ENCODE results near the gene TMEM82.

Gene TMEM82

GRCh38 chr1:15755646-15756040 is 13.3 kb downstream of the TMEM82 start:
- no peak for DNase-seq (ENCODE audit: low read depth in 2 of 2, low spot score in 1 of 2)

- DNase-seq (ENCODE audit: low read depth in 2 of 2, low spot score in 1 of 2) = no peak
Observed at GRCh38 chr1:15756143-15757015, 14.1 kb downstream of the TMEM82 start.

GRCh38 chr1:15757016-15757543 is 14.8 kb downstream of the TMEM82 start:
- no peak for DNase-seq (ENCODE audit: low read depth in 2 of 2, low spot score in 1 of 2)

GRCh38 chr1:15757575-15758342 is 15.5 kb downstream of the TMEM82 start:
- no peak for DNase-seq (ENCODE audit: low read depth in 2 of 2, low spot score in 1 of 2)

- no peak for DNase-seq (ENCODE audit: low read depth in 2 of 2, low spot score in 1 of 2)
Observed at GRCh38 chr1:15758343-15758931, 16.1 kb downstream of the TMEM82 start, which contains the start of gene FBLIM1. TSS of gene FBLIM1 (plus strand) at chr1:15758795. CDS start at chr1:15764984, 6,189 bp downstream.

GRCh38 chr1:15758953-15759661 is 16.8 kb downstream of the TMEM82 start:
- no peak for DNase-seq (ENCODE audit: low read depth in 2 of 2, low spot score in 1 of 2)

GRCh38 chr1:15760520-15761211 is 18.4 kb downstream of the TMEM82 start:
- DNase-seq (ENCODE audit: low read depth in 2 of 2, low spot score in 1 of 2) = no peak

GRCh38 chr1:15761366-15762128 is 19.2 kb downstream of the TMEM82 start:
- no peak for DNase-seq (ENCODE audit: low read depth in 2 of 2, low spot score in 1 of 2)

- no peak for DNase-seq (ENCODE audit: low read depth in 2 of 2, low spot score in 1 of 2)
Observed at GRCh38 chr1:15762546-15762945, 20.2 kb downstream of the TMEM82 start.

- no peak for DNase-seq (ENCODE audit: low read depth in 2 of 2, low spot score in 1 of 2)
Observed at GRCh38 chr1:15764269-15764764, 22.0 kb downstream of the TMEM82 start.

GRCh38 chr1:15764890-15765289 is 22.6 kb downstream of the TMEM82 start:
- no peak for DNase-seq (ENCODE audit: low read depth in 2 of 2, low spot score in 1 of 2)

- DNase-seq (ENCODE audit: low read depth in 2 of 2, low spot score in 1 of 2) = no peak
Observed at GRCh38 chr1:15765495-15766194, 23.3 kb downstream of the TMEM82 start.

- no peak for DNase-seq (ENCODE audit: low read depth in 2 of 2, low spot score in 1 of 2)
Observed at GRCh38 chr1:15767941-15768340, 25.6 kb downstream of the TMEM82 start.

- DNase-seq (ENCODE audit: low read depth in 2 of 2, low spot score in 1 of 2) = no peak
Observed at GRCh38 chr1:15768388-15768787, 26.1 kb downstream of the TMEM82 start.

- no peak for DNase-seq (ENCODE audit: low read depth in 2 of 2, low spot score in 1 of 2)
Observed at GRCh38 chr1:15770313-15770962, 28.1 kb downstream of the TMEM82 start.

- no peak for DNase-seq (ENCODE audit: low read depth in 2 of 2, low spot score in 1 of 2)
Observed at GRCh38 chr1:15771836-15772515, 29.7 kb downstream of the TMEM82 start.

- DNase-seq (ENCODE audit: low read depth in 2 of 2, low spot score in 1 of 2) = no peak
Observed at GRCh38 chr1:15775706-15776105, 33.4 kb downstream of the TMEM82 start.

Data from stimulated activated CD8-positive, alpha-beta memory T cell treated with anti-CD3 and anti-CD28 coated beads, Interleukin-4, amount 100 ng/mL, for 1 hour (primary cell).